Cortex of kidney (tissue), 1 donor: ENCODE data around the gene LYPD3.
"Not testable (repeated sequence)": the region's sequence is repeated elsewhere in the genome, so short reads cannot be mapped to it uniquely, and the experiment has no call there.

Source experiments
- DNase-seq: peaks from one replicate; lab custom pipeline; 2025; lab: John Stamatoyannopoulos, UW

LYPD3 gene

DNA sequence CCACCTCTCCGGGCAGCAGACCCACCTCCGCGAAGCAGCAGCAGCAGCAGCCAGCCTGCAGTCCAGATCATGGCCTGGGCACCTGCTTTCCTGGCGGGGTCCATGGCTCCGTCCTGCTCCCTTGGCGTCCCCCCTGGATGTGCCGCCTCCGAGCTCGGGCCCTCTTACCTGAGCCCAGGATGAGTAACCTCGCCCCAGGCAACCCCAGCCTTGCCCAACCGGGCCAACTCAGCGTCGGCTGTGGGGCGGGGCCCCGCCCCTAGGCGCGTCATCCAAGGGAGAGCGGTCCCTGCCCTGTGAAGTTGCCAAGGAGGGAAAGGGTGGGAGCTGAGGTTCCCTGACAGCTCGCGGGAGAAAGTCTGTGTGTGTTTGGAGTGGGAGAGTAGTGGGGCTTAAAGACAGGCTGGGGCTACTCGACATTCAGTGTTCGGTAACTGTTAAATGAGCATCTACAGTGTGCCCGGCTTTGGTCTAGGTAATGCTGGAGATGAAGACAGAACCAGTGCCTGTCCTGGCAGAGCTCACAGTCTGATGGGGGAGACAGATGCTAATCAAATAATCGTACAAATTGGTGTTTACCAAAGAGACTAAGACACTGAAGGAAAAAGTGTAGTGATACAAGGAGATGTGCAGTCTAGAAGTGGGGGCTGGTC, at the start of gene LYPD3:
Gene LYPD3, minus strand, starts transcription at position 141 of the 653 bp plus-strand sequence. Its CDS starts 37 bp downstream, at position 104.
- DNase-seq, result no peak

- DNase-seq, result not testable (repeated sequence)
Measured at GRCh38 chr19:43512399-43512798, 47.0 kb upstream of the LYPD3 start.

- no peak for DNase-seq
Measured at GRCh38 chr19:43511324-43511723, 45.9 kb upstream of the LYPD3 start.

DNA sequence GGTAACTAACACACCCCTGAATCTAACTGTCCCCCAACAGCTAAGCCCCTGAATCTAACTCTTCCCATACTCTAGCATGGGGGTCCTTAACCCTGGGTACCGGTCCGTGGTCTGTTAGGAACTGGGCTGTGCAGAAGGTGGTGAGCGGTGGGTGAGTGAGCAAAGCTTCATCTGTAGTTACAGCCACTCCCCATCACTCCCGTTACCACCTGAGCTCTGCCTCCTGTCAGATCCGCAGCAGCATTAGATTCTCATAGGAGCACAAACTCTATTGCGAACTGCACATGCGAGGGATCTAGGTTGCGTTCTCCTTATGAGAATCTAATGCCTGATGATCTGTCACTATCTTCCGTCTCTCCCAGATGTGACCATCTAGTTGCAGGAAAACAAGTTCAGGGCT, 45.3 kb upstream of the LYPD3 start:
- no peak for DNase-seq

DNA sequence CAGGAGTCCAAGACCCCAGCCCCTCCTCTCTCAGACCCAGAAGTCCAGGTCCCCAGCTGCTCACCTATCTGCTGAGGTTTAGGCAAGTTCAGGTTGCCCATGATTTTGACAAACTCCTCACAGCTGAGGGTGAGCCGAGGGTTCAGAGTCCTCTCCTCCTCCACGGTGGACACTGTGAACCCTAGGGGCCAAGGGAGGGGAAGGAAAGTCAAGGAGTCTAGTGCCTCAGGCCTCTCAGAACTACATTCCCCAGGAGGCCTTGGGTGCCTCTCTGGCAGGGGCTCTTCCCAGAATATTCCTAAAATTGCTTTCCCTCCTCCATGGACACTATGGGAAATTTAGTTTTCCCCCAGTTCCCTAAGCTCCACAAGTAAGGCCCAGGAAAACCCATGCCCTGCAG, 42.5 kb upstream of the LYPD3 start:
- DNase-seq, result no peak

DNA sequence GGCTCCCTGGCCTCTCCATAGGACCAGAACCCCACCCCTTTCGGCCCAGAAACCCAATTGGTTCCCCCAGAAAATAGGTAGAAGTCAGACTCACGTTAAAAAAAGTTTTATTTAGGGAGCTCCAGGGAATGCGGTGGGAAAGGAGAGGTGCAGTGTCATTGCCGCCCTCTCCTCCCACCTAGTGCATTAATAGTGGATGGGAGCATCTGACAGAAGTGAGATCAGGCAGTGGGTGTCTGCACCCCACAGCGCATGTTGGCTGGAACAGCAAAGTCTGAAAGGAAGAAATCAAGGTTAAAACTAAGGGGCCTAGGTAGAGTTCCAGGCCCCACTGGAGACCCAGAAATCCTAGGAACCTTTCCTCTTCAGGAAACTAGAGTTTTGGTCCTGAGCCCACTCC, 41.2 kb upstream of the LYPD3 start:
- no peak for DNase-seq

- DNase-seq, result no peak
Measured at GRCh38 chr19:43505941-43506340, 40.5 kb upstream of the LYPD3 start.

DNA sequence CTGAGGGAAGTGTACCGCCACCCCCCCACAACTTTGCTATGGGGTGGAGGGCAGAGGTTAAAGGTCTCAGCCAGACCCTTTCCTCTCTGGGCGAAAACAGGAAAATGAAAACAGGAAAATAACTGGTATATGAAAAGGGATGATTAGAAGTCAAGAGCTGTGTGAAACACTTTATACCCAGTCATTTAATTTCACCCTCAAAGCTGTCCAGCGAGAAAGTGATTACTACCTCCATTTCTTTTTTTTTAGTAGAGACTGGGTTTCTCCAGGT, 39.7 kb upstream of the LYPD3 start:
- no peak for DNase-seq

DNA sequence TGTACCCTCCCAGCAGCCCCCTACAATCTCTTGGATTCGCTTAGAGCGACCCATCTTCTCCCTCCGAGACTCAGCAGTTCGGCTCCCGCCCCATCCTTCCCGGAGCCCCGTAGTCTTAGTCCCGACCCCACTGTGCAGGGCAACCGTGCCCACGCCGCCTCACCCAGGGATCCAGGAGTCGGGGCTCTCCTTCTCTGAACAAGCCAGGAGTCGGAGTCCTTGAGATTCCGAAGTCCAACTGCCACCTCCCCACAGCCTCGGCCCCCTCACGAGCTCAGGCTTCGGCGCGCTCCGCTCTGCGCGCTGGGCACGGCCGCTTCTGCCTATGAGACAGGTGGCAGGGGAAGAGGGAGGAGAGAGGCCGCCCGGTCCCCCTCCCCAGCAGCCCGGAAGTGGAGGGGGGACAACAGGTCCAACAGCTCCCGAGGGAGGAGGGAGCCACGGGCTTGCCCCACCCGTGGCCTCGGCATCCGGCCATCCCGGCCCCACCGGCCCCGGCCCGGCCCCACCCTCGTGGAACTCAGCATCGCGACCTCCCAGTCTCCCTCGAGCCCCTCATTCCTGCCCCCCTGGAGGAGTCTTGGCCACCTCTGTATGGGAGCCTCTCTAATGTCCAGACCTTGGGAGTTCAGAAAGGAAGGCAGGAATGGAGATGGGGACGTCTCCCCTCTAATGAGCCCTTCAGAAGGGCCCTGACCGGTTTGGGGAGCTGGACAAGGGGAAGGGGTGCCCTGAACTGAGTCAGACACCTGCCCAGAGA, 39.2 kb upstream of the LYPD3 start, which contains the start of gene PHLDB3:
Gene PHLDB3, minus strand, starts transcription at position 321 of the 760 bp plus-strand sequence. CDS start 628 bp downstream, outside the sequence.
- DNase-seq, result no peak

DNA sequence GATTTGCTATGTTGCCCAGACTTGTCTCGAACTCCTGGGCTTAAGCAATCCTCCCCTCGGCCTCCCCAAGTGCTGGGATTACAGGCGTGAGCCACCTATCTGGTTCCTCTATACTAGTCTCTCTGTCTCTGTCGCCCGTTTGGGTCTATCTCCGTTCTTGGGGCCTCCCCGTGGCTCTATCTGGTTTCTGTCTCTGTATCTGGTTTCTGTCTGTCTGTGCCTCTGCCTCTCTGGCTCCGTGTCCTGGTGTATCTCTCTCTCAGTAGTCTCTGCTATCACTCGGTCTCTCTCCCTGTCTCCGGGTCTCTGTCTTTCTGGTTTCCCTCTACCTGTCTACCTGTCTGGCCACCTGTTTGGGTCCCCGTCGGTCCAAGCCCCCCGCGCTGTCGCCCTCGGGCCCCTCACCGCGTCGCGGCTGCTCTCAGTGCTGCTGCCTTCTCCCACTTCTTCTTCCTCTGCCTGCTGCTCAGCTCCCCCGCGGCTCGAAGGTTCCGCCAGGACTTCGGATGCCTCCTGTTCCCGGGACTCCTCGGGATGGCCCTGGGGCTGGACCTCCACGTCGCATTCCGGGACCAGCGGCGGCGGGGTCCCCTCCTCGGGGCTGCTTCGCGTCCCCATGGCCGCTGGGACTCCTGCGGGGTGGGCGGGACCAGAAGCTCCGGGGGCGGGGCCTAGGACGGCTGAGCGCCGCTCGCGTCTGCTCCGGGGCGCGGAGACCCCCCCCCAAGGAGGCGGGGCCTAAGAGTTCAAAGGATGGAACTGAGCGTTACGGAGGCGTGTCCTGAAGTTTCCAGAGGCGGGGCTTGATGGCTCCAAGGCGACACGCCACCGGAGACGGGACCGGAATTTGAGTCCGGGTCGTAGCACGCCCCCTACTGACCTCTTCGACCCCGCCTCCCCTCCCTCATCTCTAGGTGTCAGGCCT, 38.4 kb upstream of the LYPD3 start:
- DNase-seq, result no peak

DNA sequence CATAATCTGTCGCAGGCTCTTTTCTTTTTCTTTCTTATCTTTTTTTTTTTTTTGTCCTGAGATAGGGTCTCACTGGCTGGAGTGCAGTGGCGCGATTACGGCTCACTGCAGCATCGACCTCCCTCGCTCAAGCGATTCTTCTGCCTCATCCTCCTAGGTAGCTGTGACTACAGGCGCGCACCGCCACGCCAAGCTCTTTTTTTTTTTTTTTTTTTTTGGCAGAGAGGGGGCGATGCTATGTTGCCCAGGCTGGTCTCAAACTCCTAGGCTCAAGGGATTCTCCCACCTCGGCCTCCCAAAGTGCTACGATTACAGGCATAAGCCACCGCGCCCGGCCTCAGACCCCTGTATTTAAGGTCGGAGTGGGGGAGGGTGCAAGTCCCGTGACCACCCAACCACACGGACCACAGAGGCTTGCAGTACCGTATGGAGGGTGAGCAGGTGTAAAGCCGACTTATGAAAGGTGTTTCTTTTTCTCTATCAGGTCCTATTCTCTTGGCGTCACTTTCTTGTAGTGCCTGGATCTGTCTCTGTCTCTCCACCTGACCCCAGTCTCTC, 37.1 kb upstream of the LYPD3 start:
- no peak for DNase-seq

GRCh38 chr19:43501661-43502418, 36.4 kb upstream of the LYPD3 start:
- DNase-seq, result no peak

DNA sequence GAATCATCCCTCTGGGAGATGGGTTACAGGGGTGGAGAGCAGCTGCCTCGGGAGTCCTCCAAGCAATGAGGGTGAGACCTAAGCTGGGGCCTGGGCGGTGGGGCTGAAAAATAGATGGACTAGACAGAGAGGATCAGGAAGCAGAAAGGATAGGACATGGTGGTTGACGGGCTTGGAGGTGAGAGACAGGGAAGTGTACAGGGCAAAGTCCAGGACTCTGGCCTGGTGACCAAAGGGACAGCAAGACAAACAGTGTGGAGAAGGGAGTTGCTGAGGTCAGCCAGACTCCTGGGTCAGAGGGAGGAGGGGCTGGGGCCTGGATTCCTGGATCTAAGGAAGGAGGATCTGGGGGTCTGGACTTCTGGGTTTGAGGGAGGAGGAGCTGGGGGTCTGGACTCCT, 33.6 kb upstream of the LYPD3 start:
- DNase-seq, result no peak

DNA sequence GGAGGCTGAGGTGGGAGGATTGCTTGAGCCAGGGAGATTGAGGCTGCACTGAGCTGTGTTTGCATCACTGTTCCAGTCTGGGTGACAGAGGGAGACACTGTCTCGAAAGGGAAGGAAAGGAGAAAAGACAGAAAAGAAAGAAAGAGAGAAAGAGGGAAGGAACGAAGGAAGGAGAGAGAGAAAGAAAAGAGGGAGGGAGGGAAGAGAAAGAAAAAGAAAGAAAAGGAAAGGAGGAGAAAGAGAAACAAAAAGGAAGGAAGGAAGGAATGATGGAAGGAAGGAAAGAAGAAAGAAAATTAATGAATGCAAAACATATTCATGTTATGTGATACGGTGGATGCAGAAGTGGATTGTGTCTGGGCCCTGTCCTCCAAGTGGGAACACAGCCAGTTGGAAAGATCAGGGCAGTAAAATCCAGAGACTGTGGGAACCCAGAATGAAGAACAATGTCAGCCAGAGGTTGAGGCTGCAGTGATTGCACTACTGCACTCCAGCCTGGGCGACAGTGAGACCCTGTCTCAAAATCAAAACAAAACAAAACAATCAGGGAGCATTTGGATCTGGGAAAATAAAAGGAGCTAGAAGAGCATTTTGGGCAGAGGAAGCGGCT, 32.9 kb upstream of the LYPD3 start:
- no peak for DNase-seq

GRCh38 chr19:43496960-43497359, 31.6 kb upstream of the LYPD3 start:
- no peak for DNase-seq

DNA sequence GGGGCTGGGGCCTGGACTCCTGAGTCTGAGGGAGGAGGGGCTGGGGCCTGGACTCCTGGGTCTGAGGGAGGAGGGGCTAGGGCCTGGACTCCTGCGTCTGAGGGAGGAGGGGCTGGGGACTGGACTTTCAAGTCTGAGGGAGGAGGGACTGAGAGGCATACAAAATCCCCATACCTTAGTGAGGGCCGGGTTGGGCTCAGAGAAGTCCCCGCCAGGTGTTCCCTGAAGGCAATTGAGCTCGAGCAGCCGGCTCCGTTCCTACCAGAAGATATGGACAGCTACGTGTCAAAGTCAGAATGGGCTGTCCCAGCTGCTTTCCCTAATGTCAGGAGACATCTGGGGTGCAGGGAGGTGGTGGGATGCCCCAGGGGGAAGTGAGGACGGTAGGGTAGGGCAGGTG, 29.7 kb upstream of the LYPD3 start:
- no peak for DNase-seq

DNA sequence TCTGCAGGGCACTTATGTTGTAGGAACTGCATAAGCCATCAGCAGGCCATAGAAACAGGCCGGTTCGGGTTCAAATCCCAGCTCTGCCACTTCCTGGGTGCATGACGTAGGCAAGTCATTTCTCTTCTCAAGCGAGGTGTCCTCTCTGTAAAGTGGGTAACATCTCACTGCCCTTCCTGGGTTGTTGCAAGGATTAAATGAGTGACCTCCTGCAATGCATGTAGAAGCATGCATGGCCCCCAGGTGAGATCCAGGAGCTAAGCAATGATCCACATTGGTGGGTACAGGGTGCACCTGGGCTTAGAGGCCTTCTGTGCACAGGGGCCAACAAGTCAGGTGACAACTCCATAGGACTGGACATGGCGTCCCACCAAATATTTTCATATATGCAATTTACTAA, 25.4 kb upstream of the LYPD3 start:
- no peak for DNase-seq

- no peak for DNase-seq
Measured at GRCh38 chr19:43489979-43490599, 24.7 kb upstream of the LYPD3 start.

GRCh38 chr19:43489310-43489709, 23.9 kb upstream of the LYPD3 start:
- no peak for DNase-seq

GRCh38 chr19:43488179-43488578, 22.8 kb upstream of the LYPD3 start:
- no peak for DNase-seq

DNA sequence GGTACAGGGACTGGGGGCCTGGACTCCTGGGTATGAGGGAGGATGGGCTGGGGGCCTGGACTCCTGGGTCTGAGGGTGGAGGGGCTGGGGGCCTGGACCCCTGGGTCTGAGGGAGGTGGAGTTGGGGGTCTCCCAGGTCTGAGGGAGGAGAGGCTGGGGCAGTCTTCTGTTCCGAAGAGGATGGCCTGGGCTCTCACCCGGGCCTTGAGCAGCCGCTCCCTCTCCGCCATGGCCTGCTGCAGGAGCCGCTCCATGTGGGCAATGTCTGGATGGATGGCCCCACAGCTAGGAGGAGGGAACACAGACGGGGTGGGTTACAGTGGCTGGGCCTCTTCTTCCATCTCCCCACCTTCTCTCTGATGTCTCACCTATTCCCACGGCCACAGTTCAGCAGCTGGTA, 21.0 kb upstream of the LYPD3 start:
- no peak for DNase-seq
